Measurements from ENCODE around the gene ECHDC3. TPM values are rescaled to one million over a fixed set of nuclear protein-coding genes. Genes with fewer than 3 reads are reported as not detected.

ECHDC3 gene
- total and polyA plus RNA-seq, 10 of the 15 experiments (the other 5 are each of a cell fraction or from before 2014, with no cell fraction given), result 0.16 to 10.0 (median 6.0) TPM

DNA sequence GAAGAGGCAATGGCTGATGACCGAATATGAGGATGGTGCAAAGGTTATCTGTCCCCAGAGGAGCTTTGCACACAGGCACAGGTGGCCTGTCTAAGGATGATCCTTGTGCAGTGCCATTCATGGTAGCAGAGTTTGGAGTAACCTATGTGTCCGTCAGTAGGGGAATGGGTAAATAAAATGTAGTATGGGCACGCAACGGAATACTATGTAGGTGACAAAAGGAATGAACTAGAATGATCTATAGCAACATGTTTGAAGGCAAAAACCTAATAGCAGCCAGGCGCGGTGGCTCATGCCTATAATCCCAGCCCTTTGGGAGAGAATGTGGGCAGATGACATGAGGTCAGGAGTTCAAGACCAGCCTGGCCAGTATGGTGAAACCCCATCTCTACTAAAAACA lies 41.6 kb upstream of the ECHDC3 start (continued):
- TF ChIP-seq, protein P1, sequence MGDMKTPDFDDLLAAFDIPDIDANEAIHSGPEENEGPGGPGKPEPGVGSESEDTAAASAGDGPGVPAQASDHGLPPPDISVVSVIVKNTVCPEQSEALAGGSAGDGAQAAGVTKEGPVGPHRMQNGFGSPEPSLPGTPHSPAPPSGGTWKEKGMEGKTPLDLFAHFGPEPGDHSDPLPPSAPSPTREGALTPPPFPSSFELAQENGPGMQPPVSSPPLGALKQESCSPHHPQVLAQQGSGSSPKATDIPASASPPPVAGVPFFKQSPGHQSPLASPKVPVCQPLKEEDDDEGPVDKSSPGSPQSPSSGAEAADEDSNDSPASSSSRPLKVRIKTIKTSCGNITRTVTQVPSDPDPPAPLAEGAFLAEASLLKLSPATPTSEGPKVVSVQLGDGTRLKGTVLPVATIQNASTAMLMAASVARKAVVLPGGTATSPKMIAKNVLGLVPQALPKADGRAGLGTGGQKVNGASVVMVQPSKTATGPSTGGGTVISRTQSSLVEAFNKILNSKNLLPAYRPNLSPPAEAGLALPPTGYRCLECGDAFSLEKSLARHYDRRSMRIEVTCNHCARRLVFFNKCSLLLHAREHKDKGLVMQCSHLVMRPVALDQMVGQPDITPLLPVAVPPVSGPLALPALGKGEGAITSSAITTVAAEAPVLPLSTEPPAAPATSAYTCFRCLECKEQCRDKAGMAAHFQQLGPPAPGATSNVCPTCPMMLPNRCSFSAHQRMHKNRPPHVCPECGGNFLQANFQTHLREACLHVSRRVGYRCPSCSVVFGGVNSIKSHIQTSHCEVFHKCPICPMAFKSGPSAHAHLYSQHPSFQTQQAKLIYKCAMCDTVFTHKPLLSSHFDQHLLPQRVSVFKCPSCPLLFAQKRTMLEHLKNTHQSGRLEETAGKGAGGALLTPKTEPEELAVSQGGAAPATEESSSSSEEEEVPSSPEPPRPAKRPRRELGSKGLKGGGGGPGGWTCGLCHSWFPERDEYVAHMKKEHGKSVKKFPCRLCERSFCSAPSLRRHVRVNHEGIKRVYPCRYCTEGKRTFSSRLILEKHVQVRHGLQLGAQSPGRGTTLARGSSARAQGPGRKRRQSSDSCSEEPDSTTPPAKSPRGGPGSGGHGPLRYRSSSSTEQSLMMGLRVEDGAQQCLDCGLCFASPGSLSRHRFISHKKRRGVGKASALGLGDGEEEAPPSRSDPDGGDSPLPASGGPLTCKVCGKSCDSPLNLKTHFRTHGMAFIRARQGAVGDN (IDR thresholded peaks at IDR 0.05), result no peak
- TF ChIP-seq RUNX3 (IDR thresholded peaks at IDR 0.05; ENCODE audit: low read length) (no peak), GABPA (IDR thresholded peaks at IDR 0.05; ENCODE audit: low read depth) (no peak), ASH2L (IDR thresholded peaks at IDR 0.05; ENCODE audit: borderline replicate concordance, low read depth) (no peak), CHD1 (IDR thresholded peaks at IDR 0.05; ENCODE audit: low read depth, low read length) (no peak)
- TF ChIP-seq, protein P2, sequence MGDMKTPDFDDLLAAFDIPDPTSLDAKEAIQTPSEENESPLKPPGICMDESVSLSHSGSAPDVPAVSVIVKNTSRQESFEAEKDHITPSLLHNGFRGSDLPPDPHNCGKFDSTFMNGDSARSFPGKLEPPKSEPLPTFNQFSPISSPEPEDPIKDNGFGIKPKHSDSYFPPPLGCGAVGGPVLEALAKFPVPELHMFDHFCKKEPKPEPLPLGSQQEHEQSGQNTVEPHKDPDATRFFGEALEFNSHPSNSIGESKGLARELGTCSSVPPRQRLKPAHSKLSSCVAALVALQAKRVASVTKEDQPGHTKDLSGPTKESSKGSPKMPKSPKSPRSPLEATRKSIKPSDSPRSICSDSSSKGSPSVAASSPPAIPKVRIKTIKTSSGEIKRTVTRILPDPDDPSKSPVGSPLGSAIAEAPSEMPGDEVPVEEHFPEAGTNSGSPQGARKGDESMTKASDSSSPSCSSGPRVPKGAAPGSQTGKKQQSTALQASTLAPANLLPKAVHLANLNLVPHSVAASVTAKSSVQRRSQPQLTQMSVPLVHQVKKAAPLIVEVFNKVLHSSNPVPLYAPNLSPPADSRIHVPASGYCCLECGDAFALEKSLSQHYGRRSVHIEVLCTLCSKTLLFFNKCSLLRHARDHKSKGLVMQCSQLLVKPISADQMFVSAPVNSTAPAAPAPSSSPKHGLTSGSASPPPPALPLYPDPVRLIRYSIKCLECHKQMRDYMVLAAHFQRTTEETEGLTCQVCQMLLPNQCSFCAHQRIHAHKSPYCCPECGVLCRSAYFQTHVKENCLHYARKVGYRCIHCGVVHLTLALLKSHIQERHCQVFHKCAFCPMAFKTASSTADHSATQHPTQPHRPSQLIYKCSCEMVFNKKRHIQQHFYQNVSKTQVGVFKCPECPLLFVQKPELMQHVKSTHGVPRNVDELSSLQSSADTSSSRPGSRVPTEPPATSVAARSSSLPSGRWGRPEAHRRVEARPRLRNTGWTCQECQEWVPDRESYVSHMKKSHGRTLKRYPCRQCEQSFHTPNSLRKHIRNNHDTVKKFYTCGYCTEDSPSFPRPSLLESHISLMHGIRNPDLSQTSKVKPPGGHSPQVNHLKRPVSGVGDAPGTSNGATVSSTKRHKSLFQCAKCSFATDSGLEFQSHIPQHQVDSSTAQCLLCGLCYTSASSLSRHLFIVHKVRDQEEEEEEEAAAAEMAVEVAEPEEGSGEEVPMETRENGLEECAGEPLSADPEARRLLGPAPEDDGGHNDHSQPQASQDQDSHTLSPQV (IDR thresholded peaks at IDR 0.05), result no peak
